Stimulated activated CD4-positive, alpha-beta T cell treated with anti-CD3 and anti-CD28 coated beads, Interleukin-1b, Interleukin-23, amount 100 ng/mL, for 24 hours (primary cell): ENCODE results near the gene C5orf22.
"Not testable (repeated sequence)": the region's sequence is repeated elsewhere in the genome, so short reads cannot be mapped to it uniquely, and the experiment has no call there.

Experiments
- DNase-seq, 4 experiments: peaks; one replicate each; pipeline ENCODE4 v3.0.0-alpha.2; 2020; ENCODE audit warnings: low read depth in 4 of 4, low spot score in 1 of 4

C5orf22 gene

GRCh38 chr5:31602305-31602704, 70.2 kb downstream of the C5orf22 start:
- DNase-seq: not testable (repeated sequence)

GRCh38 chr5:31604240-31604639, 72.1 kb downstream of the C5orf22 start:
- DNase-seq: no peak

- no peak for DNase-seq
These were observed 72.5 kb downstream of the C5orf22 start for GRCh38 chr5:31604644-31605043.
